Measurements from ENCODE around the gene PARD3.

- TF ChIP-seq EZH2phosphoT487 (IDR thresholded peaks at IDR 0.05; ENCODE audit: borderline replicate concordance, low read length), result no peak
- no peak for TF ChIP-seq CTCF (IDR thresholded peaks at IDR 0.05; ENCODE audit: low read depth, low read length, poor library complexity, severe bottlenecking)
Measured at GRCh38 chr10:34489411-34489810, 325.7 kb downstream of the PARD3 start.
